SKM-1 (cell line): ENCODE results near the gene GNAT1.

Source experiments
- DNase-seq: peaks from one replicate; lab custom pipeline; 2025; ENCODE audit not compliant: unreplicated experiment; lab: John Stamatoyannopoulos, UW

The GNAT1 gene

DNA sequence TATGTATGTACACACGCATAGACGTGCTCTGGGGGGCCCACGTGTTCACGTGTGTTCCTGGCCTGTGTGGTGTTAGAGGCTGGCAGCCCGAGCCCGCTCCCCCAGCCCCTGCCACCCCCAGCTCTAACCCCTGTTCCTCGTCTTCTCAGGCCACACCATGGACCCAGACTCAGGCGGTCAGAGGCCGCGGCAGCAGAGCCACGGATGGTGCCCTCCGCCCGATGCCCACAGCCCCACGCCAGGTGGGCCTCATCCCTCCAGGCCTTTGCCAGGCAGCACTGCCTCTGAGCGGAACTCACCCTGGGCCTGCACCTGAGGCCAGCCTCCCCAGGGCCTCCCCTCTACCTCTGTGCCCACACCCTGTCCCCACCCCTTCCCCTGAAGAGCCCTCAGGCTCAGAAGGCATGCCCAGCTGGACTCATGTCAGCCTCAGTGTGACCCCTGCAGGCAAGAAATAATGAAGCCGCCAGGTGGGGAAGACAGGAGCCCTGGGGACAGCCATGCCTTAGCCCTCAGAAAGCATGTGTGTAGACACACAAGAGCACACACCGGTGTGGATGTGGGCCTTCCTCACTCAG lies 16.4 kb upstream of the GNAT1 start:
- no peak for DNase-seq

DNA sequence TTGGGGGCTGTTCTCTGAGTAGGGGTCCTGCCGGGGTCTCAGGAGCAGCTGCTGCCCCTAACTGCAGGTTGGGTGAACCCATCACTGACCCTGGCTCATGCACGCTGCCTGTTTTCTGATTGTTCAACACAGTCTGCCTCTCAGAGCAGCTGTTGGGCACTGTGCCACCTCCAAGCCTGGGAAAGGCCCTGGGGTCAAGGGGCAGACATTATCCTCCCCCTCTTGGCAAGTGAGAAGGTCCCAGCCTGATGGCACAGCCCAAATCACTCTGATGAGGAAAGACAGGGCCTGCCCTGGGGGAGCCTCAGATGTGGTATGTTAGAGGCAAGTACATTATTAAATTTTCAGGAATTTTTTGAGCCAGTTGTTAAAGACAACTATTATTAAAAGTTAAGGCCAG lies 14.1 kb upstream of the GNAT1 start:
- no peak for DNase-seq

DNA sequence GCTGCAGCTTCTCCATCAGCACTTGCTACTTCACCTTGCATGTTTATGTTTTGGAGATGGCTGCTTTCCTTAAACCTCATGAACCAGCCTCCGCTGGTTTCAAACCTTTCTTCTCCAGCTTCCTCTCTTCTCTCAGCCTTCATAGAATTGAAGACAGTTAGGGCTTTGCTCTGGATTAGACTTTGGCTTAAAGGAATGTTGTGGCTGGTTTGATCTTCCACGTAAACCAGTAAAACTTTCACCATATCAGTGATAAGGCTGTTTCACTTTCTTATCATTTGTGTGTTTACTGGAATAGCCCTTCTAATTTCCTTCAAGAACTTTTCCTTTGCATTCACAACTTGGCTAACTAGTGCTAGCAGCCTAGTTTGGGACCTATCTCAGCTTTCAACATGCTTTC lies 11.7 kb upstream of the GNAT1 start:
- DNase-seq, result no peak

DNA sequence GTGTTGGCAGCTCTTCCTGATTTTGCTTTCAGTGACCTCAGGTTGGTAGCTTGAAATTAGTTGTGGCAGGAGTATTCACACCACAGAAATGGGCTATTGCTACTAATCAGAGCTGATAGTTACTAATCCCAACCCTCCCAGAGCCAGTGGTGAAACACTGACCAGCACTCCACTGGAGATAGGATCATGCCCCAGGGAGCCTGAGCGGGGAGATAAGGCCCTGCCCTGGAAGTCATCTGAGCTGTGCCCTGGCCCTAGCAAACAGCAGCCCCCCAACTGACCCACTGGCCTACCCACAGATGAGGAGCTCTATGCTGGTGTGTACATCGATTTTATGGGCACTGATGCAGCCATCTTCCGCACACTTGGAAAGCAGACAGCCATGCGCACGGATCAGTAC lies 9.4 kb upstream of the GNAT1 start:
- DNase-seq, result no peak

DNA sequence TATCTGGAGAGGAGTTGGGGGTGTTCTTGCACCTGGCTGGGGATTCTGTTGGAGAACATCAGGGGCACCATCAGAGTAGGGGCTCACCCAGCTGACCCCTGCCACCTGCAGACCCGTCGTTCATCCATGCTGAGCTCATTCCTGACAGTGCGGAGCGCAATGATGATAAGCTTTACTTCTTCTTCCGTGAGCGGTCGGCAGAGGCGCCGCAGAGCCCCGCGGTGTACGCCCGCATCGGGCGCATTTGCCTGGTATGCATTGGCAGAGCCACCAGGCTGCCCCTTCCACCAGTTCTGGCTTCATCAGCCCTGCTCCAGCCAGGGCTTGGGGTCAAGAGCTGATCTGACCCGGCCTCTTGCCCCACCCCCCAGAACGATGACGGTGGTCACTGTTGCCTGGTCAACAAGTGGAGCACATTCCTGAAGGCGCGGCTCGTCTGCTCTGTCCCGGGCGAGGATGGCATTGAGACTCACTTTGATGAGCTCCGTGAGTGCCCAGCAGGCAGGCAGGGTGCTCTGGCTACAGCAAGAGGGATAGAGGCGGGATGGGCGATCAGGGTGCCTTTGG lies 8.8 kb upstream of the GNAT1 start:
- no peak for DNase-seq

DNA sequence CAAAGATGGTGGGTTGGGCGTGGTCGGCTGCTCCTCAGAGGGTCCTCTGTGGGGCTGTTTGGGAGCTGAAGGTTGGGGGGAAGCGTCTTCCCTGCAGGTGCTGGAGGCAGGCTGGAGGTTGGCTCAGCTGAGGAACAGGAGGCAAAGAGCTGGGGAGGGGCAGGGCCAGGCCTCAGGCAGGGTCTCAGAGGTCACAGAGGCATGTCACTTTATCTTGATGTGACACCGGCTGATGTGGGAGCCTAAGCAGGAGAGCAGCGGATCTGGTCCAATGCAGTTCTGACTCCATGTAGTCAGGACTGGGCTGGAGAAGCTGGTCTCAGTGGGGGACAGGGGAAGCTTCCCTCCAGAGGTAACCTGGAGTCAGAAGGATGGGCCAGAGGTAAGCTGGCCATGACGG lies 7.7 kb upstream of the GNAT1 start:
- no peak for DNase-seq

DNA sequence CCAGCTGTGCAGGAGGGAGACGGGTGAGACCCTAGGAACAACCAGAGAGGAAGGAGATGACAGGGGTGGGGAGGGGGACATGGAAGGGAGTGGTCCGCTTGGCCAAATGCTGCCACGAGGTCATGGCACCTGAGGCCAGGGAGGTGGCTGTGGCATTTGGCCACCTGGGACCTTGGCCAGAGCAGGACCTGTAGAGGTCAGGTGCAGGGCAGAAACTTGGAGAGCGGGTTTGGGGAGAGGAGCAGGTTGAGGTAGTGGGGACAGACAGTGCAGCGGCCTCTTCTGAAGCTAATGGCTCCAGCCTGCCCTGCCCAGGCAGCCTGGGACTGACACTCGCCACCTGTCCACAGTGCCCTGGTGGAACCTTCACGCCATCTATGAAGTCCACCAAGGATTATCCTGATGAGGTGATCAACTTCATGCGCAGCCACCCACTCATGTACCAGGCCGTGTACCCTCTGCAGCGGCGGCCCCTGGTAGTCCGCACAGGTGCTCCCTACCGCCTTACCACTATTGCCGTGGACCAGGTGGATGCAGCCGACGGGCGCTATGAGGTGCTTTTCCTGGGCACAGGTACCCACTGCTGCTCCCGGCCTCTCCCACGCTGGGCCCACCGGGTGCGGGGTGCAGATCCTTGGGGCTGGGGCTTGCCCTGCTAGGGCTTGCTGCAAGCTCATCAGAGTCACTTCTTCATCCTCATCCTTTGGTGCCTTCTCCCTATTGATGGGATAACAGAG lies 7.0 kb upstream of the GNAT1 start:
- DNase-seq, result no peak

DNA sequence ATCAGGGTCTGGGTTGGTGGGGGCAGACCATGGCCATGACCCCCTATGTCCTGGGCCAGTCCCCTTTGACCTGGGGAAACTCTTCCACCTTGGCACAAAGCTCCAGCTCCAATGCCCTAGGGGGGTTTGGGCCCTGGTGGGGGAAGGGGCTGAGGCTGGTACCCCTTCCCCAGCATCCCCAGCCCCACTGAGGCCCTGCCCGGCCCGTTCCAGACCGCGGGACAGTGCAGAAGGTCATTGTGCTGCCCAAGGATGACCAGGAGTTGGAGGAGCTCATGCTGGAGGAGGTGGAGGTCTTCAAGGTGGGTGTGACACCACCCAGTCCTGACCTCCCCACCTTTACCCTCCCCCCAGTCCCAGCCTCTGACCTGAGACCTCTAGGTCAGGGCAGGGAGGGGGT lies 6.2 kb upstream of the GNAT1 start:
- no peak for DNase-seq

DNA sequence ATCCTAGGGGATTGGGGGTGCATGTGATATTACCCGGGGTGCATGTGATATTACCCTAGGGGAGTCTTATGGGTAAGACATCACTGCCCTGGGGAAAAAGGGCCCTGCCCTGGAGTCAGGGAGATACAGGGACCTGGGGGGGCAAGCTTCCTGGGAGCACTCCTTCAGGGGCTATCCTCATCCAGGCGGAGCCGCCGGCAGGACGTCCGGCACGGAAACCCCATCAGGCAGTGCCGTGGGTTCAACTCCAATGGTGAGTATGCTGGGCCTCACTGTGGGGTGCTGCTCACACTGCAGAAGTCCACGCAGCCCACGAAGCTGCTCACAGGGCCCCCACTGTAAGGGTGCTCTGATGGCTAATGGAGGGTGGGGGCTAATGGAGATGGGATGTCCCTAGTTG lies 5.3 kb upstream of the GNAT1 start:
- no peak for DNase-seq

DNA sequence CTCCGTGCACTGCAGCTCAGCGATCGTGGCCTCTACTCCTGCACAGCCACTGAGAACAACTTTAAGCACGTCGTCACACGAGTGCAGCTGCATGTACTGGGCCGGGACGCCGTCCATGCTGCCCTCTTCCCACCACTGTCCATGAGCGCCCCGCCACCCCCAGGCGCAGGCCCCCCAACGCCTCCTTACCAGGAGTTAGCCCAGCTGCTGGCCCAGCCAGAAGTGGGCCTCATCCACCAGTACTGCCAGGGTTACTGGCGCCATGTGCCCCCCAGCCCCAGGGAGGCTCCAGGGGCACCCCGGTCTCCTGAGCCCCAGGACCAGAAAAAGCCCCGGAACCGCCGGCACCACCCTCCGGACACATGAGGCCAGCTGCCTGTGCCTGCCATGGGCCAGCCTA lies 3.7 kb upstream of the GNAT1 start:
- DNase-seq, result no peak

DNA sequence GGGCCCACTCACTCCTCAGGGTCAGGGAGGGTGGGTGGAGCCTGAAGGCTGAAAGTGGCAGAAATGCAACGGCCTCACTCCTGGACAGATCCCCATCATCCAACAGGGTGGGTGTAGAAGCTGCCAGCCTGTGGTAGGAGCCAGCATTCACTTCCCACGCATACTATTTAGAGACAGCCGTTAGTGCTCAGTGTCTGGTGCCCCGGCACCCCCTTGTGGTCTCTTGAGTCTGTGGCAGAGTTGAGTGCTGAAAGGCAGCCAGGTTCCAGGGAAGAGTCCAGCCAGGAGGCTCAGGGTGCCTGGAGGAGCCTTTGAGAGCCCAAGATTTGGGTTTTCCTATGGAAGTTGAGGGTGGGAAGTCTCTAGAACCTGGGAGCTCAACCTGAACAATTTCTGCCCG lies 2.1 kb upstream of the GNAT1 start:
- DNase-seq, result peak; percentile 73

DNA sequence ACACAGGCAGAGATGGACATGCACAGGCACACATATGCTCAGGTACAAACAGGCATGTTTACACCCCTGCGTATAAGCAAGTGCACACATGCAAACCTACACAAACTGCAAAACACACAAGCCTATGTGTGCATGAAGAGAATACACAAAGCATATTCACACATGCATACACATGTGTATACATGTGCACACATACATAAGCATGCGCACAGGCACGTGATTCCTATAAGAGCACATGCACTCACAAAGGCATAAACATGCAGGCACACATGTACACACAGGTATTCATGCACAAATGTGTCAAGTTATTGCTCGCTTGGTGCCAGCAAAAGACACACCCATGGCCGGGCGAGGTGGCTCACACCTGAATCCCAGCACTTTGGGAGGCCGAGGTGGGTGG lies 1.4 kb upstream of the GNAT1 start:
- no peak for DNase-seq

DNA sequence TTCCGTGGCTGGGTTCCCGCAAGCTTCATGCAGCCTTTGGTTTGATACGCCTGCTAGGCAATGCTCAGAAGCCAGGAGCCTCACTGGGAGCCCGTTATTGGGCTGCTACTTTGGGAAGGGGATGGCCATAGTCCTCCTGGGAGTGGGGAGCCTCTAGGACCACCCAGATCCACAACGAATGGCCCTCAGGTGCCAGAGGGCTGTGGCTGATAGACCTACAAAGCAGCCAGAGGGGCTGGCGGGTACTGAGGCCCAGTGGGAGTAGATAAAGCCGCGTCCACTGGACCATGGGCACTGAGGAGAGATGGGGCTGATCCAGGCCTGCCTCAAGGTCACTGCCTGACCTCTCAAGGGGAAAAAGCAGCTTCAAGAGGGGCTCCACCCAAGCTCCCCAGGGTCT lies 714 bp downstream of the GNAT1 start:
- no peak for DNase-seq

DNA sequence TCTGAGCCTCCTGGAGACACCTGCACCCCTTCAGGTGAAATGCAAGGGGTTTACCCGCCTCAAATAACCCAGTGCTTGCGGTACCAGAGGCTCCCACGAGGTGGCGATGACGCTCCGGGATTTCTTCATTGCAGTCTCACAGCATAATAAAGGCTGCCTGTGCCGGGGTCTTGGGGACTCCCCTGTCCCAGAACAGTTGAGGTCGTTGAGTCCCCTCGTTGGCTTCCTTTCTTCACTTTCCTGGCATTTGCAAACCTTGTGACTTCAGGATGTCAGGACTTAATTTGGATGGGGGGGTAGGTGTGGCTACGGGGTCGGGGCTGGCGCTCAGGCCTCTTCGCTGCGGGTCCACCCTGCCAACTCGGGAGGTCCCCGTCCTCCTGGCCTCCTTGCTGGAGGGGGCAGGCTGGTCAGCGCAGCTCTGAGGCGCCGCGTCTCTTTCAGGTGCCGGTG lies 1.3 kb downstream of the GNAT1 start:
- peak; percentile 12 for DNase-seq

DNA sequence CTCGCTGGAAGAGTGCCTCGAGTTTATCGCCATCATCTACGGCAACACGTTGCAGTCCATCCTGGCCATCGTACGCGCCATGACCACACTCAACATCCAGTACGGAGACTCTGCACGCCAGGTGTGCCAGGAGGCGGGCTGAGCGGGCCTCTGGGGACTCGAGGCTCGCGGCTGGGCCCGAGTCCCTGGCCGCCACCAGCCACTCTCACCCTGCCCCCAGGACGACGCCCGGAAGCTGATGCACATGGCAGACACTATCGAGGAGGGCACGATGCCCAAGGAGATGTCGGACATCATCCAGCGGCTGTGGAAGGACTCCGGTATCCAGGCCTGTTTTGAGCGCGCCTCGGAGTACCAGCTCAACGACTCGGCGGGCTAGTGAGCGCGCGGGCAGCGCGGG lies 1.9 kb downstream of the GNAT1 start:
- no peak for DNase-seq

DNA sequence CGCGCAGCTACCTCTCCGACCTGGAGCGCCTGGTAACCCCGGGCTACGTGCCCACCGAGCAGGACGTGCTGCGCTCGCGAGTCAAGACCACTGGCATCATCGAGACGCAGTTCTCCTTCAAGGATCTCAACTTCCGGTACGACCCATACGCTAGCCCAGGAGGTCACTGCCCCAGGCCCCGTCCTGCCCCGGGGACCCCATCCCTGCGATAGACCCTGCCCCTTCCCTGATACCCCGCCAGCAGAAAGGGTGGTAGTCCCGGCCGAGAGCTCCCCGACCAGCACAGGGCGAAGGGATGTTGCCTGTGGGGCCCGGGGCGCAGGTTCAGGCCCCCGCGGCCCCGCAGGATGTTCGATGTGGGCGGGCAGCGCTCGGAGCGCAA lies 2.3 kb downstream of the GNAT1 start:
- DNase-seq, result no peak

DNA sequence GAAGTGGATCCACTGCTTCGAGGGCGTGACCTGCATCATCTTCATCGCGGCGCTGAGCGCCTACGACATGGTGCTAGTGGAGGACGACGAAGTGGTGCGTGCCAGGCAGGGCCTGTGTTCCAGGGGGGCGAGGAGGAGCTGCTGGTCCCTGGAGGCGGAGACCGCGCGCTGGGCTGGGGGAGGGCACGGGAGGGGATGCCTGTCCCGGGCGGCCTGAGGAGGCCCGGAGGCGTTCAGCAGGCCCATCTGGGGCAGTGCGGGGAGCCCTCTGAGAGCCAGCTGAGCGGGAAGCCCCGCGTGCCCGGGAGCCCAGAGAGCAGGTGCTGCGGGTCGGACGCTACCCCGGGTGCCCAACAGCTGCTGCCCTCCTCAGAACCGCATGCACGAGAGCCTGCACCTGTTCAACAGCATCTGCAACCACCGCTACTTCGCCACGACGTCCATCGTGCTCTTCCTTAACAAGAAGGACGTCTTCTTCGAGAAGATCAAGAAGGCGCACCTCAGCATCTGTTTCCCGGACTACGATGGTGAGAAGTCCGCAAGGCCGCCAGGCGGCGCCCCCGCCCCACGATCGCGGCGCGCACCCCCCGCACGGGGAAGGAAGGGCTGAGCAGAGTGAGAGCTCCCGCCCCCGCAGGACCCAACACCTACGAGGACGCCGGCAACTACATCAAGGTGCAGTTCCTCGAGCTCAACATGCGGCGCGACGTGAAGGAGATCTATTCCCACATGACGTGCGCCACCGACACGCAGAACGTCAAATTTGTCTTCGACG lies 2.9 kb downstream of the GNAT1 start:
- DNase-seq, result peak; percentile 36

DNA sequence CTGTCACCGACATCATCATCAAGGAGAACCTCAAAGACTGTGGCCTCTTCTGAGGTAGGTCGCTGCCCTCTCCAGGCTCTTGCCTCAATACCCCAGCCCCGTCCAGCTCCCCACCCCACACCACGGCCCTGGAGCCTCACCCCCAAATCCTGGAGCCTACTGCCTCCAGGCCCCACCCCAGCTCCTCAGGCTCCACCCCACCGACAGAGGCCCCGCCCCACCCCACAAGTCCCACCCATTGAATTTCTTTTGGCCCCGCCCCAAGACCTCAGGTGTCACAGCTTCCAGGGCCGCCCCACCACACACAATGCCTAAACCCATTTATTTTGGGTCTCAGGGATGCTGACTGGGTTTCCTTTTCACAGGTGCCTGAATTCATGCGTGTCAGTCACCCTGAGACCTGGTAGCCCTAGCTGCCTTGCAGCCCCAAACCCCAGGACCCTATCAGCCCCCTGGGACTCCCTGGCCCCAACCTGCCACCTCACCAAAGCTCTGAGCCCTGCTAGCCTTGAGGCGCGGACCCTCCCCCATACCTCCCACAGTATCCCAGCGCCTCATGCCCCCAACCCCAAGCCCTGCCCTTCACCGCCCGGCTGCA lies 3.6 kb downstream of the GNAT1 start:
- DNase-seq, result no peak

DNA sequence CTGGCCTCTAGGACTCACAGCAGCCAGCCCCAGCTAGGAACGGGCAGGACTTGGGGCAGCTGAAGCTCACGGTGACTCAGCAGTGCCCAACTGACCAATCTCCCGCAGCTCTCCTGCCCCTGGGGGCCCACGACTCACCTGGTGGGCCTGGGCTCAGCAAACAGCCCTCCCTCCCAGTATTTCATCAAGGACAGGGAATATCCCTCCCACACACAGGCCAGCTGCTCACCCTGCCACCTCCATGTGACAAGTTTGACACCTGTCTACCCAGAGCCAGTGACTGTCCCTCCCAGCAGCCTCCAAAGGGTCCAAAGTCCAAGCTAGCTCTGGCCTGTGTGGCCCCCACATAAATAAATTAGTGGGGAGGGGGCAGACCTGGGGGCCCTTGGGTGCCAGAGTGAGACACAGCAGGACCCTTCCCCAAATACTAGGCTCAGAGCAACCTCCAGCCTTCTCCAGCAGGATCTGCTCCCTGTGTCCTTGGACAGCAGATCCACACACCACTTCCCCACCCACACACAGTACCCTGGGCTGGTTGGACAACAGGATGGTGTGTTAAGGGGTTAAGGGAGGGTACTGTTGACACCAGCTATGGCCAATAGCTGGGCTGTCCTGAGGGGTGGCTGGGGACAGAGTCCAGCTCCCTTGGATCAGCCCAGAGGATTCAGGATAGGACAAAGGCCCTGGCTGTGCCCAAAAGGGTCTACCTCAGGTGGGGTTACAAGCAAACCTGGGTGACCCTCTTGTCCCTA lies 4.3 kb downstream of the GNAT1 start:
- no peak for DNase-seq

DNA sequence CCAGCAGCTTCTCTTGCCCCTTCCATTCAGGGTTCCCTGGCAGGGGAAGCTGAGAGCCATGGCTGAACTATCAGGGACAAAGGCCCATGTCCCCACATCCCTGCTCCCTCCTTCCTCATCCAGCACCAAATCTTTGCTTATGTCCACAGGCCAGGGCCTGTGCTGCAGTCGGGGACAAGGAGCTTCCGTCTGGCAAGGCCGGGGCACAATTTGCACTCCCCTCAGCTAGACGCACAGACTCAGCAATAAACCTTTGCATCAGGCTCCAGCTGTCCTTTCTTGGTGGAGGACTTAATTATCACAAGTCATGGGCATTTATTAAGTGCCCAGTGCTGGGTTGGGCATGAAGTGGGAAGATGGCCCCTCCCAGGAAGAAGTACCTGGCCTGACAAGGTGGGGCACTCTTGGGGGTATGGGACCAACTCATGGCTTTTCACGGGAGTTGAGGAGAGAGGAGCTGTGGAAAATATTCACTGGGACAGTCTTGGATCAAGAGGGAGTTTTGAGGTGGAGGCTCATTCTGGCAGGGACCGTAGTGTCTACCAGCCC lies 4.9 kb downstream of the GNAT1 start:
- no peak for DNase-seq
